ENCODE data around the gene SLC7A14. TPM values are rescaled to one million over a fixed set of nuclear protein-coding genes. Genes with fewer than 3 reads are reported as not detected.

Gene SLC7A14
- total RNA-seq, 2 experiments from 2014 or later = not detected

GRCh38 chr3:170419557-170420087 lies 166.3 kb downstream of the SLC7A14 start:
- intact Hi-C loops (cut with DNase I, micrococcal nuclease) = loop anchor here in 1 of 2 experiments (5.0 kb wide), 1 partner anchor 153 kb away; no protein-coding TSS in a partner anchor
- Mint-ChIP-seq H3K27ac (no peak overlapping the region), H3K4me3 (peak overlapping the region; percentile 13), H3K4me1 (peaks cover 7% of the 10 kb centered on the region), H3K36me3 (ENCODE audit: low read depth) (no peaks in the 10 kb centered on the region), H3K27me3 (peaks cover 40% of the 10 kb centered on the region), H3K9me3 (ENCODE audit: low read depth) (no peaks in the 10 kb centered on the region)
- POLR2A ChIA-PET = no interaction called here
- CTCF ChIA-PET = no interaction called here
- ATAC-seq (peak; percentile 17), DNase-seq (peak; percentile 36)

- intact Hi-C loops (cut with DNase I, micrococcal nuclease) = loop anchor here in 1 of 2 experiments (5.0 kb wide), 1 partner anchor 154 kb away; no protein-coding TSS in a partner anchor
- Mint-ChIP-seq H3K4me3 (peak within 1 kb of the TSS; percentile 32), H3K36me3 (ENCODE audit: low read depth) (no peaks in the 10 kb centered on the region), H3K27ac (no peak within 1 kb of the TSS), H3K9me3 (ENCODE audit: low read depth) (no peaks in the 10 kb centered on the region), H3K27me3 (peaks cover 41% of the 10 kb centered on the region), H3K4me1 (peaks cover 7% of the 10 kb centered on the region)
- ChIA-PET POLR2A (no interaction called here), CTCF (interaction anchor here (0.7 to 3.2 kb wide), 2 partner anchors 393 to 675 kb away, joined by 3 to 12 read pairs; no protein-coding TSS in a partner anchor)
- DNase-seq (no peak), ATAC-seq (no peak)
Measured at GRCh38 chr3:170418422-170419398, 167.2 kb downstream of the SLC7A14 start, which contains the start of gene CLDN11. CLDN11 (plus strand) TSS chr3:170418868; CDS start chr3:170419067, 199 bp downstream.

- Mint-ChIP-seq H3K27ac (no peak overlapping the region), H3K36me3 (ENCODE audit: low read depth) (no peaks in the 10 kb centered on the region), H3K9me3 (ENCODE audit: low read depth) (no peaks in the 10 kb centered on the region), H3K4me3 (no peak overlapping the region), H3K27me3 (peaks cover 38% of the 10 kb centered on the region), H3K4me1 (peaks cover 7% of the 10 kb centered on the region)
- no peak for DNase-seq
- intact Hi-C loops (cut with DNase I, micrococcal nuclease) = loop anchor here in 1 of 2 experiments (5.0 kb wide), 1 partner anchor 155 kb away; no protein-coding TSS in a partner anchor
- ChIA-PET CTCF (interaction anchor here (0.7 to 3.2 kb wide), 4 partner anchors 18 to 410 kb away, joined by 3 to 12 read pairs (median 4); no protein-coding TSS in a partner anchor), POLR2A (interaction anchor here (1.0 kb wide), 1 partner anchor 40 kb away, joined by 4 read pairs; no protein-coding TSS in a partner anchor)
- no peak for ATAC-seq
Measured at GRCh38 chr3:170417090-170417489, 168.8 kb downstream of the SLC7A14 start.

GRCh38 chr3:170414202-170414663 lies 171.6 kb downstream of the SLC7A14 start:
- H3K27ac Mint-ChIP-seq = no peak overlapping the region
- H3K4me1 Mint-ChIP-seq = peaks cover 5% of the 10 kb centered on the region
- no peak overlapping the region for H3K4me3 Mint-ChIP-seq
- H3K9me3 Mint-ChIP-seq (ENCODE audit: low read depth) = no peaks in the 10 kb centered on the region
- H3K36me3 Mint-ChIP-seq (ENCODE audit: low read depth) = no peaks in the 10 kb centered on the region
- ChIA-PET POLR2A (interaction anchor here (0.6 kb wide), 1 partner anchor 243 kb away, joined by 4 read pairs; no protein-coding TSS in a partner anchor), CTCF (interaction anchor here (0.6 to 5.8 kb wide), 40 partner anchors 10 to 1986 kb away, joined by 3 to 81 read pairs (median 4); no protein-coding TSS in a partner anchor)
- DNase-seq (peak; percentile 58), ATAC-seq (peak; percentile 53)
- peaks cover 19% of the 10 kb centered on the region for H3K27me3 Mint-ChIP-seq
- intact Hi-C loops (cut with DNase I, micrococcal nuclease) = loop anchor here (1.0 to 5.0 kb wide), 5 partner anchors 83 to 552 kb away; no protein-coding TSS in a partner anchor

- H3K27me3 Mint-ChIP-seq = peaks cover 14% of the 10 kb centered on the region
- POLR2A ChIA-PET = no interaction called here
- H3K4me1 Mint-ChIP-seq = peaks cover 3% of the 10 kb centered on the region
- no peak overlapping the region for H3K27ac Mint-ChIP-seq
- ATAC-seq (no peak), DNase-seq (no peak)
- H3K4me3 Mint-ChIP-seq = no peak overlapping the region
- intact Hi-C loops (cut with DNase I, micrococcal nuclease) = loop anchor here in 1 of 2 experiments (5.0 kb wide), 2 partner anchors 84 to 551 kb away; no protein-coding TSS in a partner anchor
- CTCF ChIA-PET = interaction anchor here (0.5 to 5.8 kb wide), 28 partner anchors 11 to 550 kb away, joined by 3 to 81 read pairs (median 5); no protein-coding TSS in a partner anchor
- no peaks in the 10 kb centered on the region for H3K9me3 Mint-ChIP-seq (ENCODE audit: low read depth)
- H3K36me3 Mint-ChIP-seq (ENCODE audit: low read depth) = no peaks in the 10 kb centered on the region
Measured at GRCh38 chr3:170413291-170413690, 172.6 kb downstream of the SLC7A14 start.

GRCh38 chr3:170410428-170411029 lies 175.3 kb downstream of the SLC7A14 start:
- CTCF ChIA-PET = interaction anchor here (0.6 to 5.8 kb wide), 9 partner anchors 8 to 400 kb away, joined by 3 to 81 read pairs (median 3); no protein-coding TSS in a partner anchor
- Mint-ChIP-seq H3K27me3 (peaks cover 2% of the 10 kb centered on the region), H3K4me1 (no peaks in the 10 kb centered on the region), H3K27ac (no peak overlapping the region), H3K36me3 (ENCODE audit: low read depth) (no peaks in the 10 kb centered on the region), H3K4me3 (no peak overlapping the region), H3K9me3 (ENCODE audit: low read depth) (no peaks in the 10 kb centered on the region)
- no peak for DNase-seq
- no peak for ATAC-seq
- POLR2A ChIA-PET = no interaction called here
- intact Hi-C loops (cut with DNase I, micrococcal nuclease) = loop anchor here in 1 of 2 experiments (2.0 to 5.0 kb wide), 3 partner anchors 87 to 548 kb away; no protein-coding TSS in a partner anchor

Small RNA genes lying within 50 kb of the gene (microRNA-seq; reads per million reads assigned to microRNA genes)
- gene MIR6828 (ENCODE audit: borderline replicate concordance) = not detected

Other genes with a start within 250 kb of the SLC7A14 start
- gene SKIL, start 228.4 kb downstream of the SLC7A14 start, total RNA-seq = 10 to 100 TPM; 15.6 to 20.3 TPM
- gene CLDN11, start 167.2 kb downstream of the SLC7A14 start, total RNA-seq = not detected

Data from activated CD4-positive, alpha-beta T cell treated with anti-CD3 and anti-CD28 coated beads for 36 hours (primary cell).